ENCODE data around the gene HNRNPR. TPM values are rescaled to one million over a fixed set of nuclear protein-coding genes. Genes with fewer than 3 reads are reported as not detected.
"Not testable (repeated sequence)": the region's sequence is repeated elsewhere in the genome, so short reads cannot be mapped to it uniquely, and the experiment has no call there.

HNRNPR gene
- 113 TPM for total RNA-seq

GRCh38 chr1:23344111-23344986 is at the start of gene HNRNPR:
Gene HNRNPR (minus strand): TSS chr1:23344284. CDS start chr1:23341008, 3,276 bp downstream.
- DNase-seq: peak; percentile 99

GRCh38 chr1:23393706-23394105 is 49.6 kb upstream of the HNRNPR start:
- no peak for DNase-seq

GRCh38 chr1:23392125-23392855 is 48.2 kb upstream of the HNRNPR start:
- peak; percentile 38 for DNase-seq

- DNase-seq: no peak
Measured at GRCh38 chr1:23389837-23390321, 45.8 kb upstream of the HNRNPR start.

- no peak for DNase-seq
Measured at GRCh38 chr1:23387494-23387893, 43.4 kb upstream of the HNRNPR start.

GRCh38 chr1:23385119-23385621 is 41.1 kb upstream of the HNRNPR start:
- DNase-seq: no peak

- no peak for DNase-seq
Measured at GRCh38 chr1:23384312-23385058, 40.4 kb upstream of the HNRNPR start.

- DNase-seq: no peak
Measured at GRCh38 chr1:23383577-23384311, 39.7 kb upstream of the HNRNPR start.

GRCh38 chr1:23381233-23381885 is 37.3 kb upstream of the HNRNPR start:
- DNase-seq: no peak

- DNase-seq: no peak
Measured at GRCh38 chr1:23380719-23381118, 36.6 kb upstream of the HNRNPR start.

GRCh38 chr1:23380236-23380635 is 36.2 kb upstream of the HNRNPR start:
- DNase-seq: not testable (repeated sequence)

GRCh38 chr1:23376890-23377811 is 33.1 kb upstream of the HNRNPR start:
- DNase-seq: no peak

GRCh38 chr1:23374079-23374735 is 30.1 kb upstream of the HNRNPR start:
- not testable (repeated sequence) for DNase-seq

- no peak for DNase-seq
Measured at GRCh38 chr1:23371987-23372880, 28.1 kb upstream of the HNRNPR start.

GRCh38 chr1:23370709-23371584 is 26.9 kb upstream of the HNRNPR start:
- DNase-seq: peak; percentile 67

GRCh38 chr1:23370330-23370708 is 26.2 kb upstream of the HNRNPR start:
- no peak for DNase-seq

- peak; percentile 96 for DNase-seq
Measured at GRCh38 chr1:23369335-23370013, 25.4 kb upstream of the HNRNPR start, which contains the start of gene ZNF436. Gene ZNF436 (minus strand): TSS chr1:23369836. CDS start chr1:23368005, 1,831 bp downstream.

All from skin of body (tissue), 2 donors.